Neural crest cell (in vitro differentiated cells): ENCODE results near the gene KLHL40. TPM values are rescaled to one million over a fixed set of nuclear protein-coding genes. Genes with fewer than 3 reads are reported as not detected.

ENCODE experiments used
- DNase-seq: peaks from one replicate; pipeline ENCODE4 v3.0.0; 2021; ENCODE audit warnings: low read depth, mixed read lengths, low spot score
- H3K27ac Mint-ChIP-seq: one replicate; pipeline ENCODE4 v1.8.0; 2021; ENCODE audit warnings: mild to moderate bottlenecking, mixed read lengths; ENCODE audit not compliant: unreplicated experiment
- H3K27me3 Mint-ChIP-seq: 2 replicates; pipeline ENCODE4 v1.8.0; 2021; ENCODE audit warnings: low read depth, mild to moderate bottlenecking, mixed read lengths
- H3K36me3 Mint-ChIP-seq: 2 replicates; pipeline ENCODE4 v1.8.0; 2021; ENCODE audit warnings: low read depth, mild to moderate bottlenecking, mixed read lengths
- H3K4me1 Mint-ChIP-seq: 2 replicates; pipeline ENCODE4 v1.8.0; 2021; ENCODE audit warnings: mixed read lengths
- H3K4me3 Mint-ChIP-seq: one replicate; pipeline ENCODE4 v1.8.0; 2021; ENCODE audit warnings: mild to moderate bottlenecking, mixed read lengths
- H3K9me3 Mint-ChIP-seq: 2 replicates; pipeline ENCODE4 v1.8.0; 2021; ENCODE audit warnings: mixed read lengths
- CTCF ChIP-seq: fragments of 200-600 bp; sonication (generic); conservative IDR thresholded peaks from 2 replicates; pipeline ENCODE4 v1.5.0; 2021; ENCODE audit warnings: antibody characterized with exemption, mild to moderate bottlenecking
- total RNA-seq: library from RNA; stranded (reverse); gene quantifications from 2 replicates; pipeline ENCODE4 v1.2.1, GENCODE V29; 2021

Gene KLHL40
- total RNA-seq, 1 donor from 2014 or later, result not detected

DNA sequence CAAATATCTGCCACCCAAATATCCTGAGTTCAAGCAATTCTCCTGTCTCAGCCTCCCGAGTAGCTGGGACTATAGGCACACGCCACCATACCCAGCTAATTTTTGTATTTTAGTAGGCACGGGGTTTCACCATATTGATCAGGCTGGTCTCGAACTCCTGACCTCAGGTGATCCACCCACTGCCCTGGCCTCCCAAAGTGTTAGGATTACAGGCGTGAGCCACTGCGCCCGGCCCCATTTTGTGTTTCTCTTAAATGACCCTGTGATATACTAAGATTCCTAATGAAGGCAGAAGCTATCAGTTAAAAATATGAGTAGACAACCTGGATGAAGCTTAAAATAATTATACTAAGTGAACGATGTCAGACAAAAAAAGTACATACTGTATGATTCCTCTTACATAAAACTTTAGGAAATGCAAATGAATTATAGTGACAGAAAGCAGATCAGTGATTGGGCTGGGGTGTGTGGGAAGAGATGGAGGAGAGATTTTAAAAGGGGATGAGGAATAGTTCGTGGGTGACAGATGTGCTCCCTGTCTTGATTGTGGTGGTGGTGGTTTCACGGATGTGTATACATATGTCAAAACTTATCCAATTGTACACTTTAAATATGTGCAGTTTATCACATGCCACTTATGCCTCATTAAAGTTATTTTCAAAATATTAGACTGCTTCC lies 3.8 kb upstream of the KLHL40 start:
- Mint-ChIP-seq H3K9me3 (peaks cover 1% of the 10 kb centered on the region), H3K4me1 (no peaks in the 10 kb centered on the region), H3K36me3 (no peaks in the 10 kb centered on the region), H3K4me3 (no peak overlapping the region), H3K27me3 (no peaks in the 10 kb centered on the region), H3K27ac (no peak overlapping the region)
- no peak for TF ChIP-seq CTCF
- DNase-seq, result no peak

DNA sequence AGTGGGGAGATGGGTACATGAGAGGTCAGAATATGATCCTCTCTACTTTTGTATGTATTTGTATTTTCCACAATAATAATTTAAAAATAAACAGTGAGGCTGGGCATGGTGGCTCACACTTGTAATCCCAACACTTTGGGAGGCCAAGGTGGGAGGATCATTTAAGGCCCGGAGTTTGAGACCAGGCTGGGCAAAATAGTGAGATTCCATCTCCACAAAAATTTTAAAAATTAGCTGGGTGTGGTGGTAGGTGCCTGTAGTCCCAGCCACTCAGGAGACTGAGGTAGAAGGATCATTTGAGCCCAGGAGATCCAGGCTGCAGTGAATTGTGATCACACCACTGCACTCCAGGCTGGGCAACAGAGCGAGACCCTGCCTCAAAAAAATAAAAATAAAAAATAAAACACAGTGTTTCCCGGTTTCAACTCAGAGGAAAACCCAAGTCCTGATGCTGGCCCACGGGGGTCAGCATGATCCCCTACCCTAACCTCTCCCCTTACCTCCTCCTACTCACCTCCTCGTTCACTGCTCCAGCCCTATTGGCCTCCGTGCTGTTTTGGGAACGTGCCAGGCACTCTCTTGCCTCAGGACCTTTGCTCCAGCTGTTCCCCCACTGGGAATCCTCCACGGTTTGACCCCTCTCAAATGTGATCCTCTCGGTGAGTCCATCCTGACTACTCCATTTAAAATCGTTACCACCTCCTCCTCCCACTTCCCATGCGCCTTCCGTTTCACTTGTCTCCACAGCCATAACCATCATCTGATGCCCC lies 2.9 kb upstream of the KLHL40 start:
- Mint-ChIP-seq H3K36me3 (no peaks in the 10 kb centered on the region), H3K27ac (no peak overlapping the region), H3K9me3 (no peaks in the 10 kb centered on the region), H3K4me1 (no peaks in the 10 kb centered on the region), H3K27me3 (no peaks in the 10 kb centered on the region), H3K4me3 (no peak overlapping the region)
- TF ChIP-seq CTCF, result no peak
- DNase-seq, result no peak

- H3K9me3 Mint-ChIP-seq, result no peaks in the 10 kb centered on the region
- DNase-seq, result no peak
- H3K4me3 Mint-ChIP-seq, result no peak overlapping the region
- no peaks in the 10 kb centered on the region for H3K27me3 Mint-ChIP-seq
- H3K4me1 Mint-ChIP-seq, result no peaks in the 10 kb centered on the region
- no peaks in the 10 kb centered on the region for H3K36me3 Mint-ChIP-seq
- H3K27ac Mint-ChIP-seq, result no peak overlapping the region
- no peak for TF ChIP-seq CTCF
These were observed 1.3 kb upstream of the KLHL40 start for GRCh38 chr3:42683875-42684598.

DNA sequence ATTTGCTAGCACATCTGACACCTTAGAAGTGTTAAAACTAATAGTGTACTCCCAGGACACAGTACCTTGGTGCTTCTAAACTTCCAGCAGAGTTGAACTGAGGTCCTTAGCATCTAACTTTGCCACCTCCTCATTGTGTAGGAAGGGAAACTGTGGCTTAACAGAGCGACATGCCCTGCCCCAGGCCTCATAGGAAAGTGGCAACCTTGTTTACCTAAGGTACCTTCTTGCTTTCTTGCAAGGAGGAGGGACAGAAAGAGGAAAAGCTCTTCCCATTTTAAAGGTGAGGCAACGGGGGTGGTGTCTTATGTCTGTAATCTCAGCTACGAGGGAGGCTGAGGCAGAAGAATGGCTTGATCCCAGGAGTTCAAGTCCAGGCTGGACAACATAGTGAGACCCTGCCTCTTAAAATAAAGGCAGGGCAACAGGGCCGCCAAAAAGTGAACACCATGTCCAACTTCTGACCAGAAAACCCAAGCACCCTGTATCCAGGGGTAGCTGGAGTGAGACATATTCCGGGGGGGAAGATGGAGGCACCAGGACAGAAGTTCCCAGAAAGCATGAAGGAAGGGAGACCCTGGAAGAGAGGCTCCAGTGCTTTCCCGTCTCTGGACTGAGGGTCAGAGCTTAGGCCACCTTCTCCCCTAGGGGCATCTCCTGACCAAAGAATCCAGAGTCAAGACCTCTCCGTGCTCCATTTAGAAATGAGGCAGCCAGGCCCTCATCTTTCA lies 540 bp upstream of the KLHL40 start:
- Mint-ChIP-seq H3K9me3 (no peaks in the 10 kb centered on the region), H3K4me1 (no peaks in the 10 kb centered on the region), H3K27me3 (no peaks in the 10 kb centered on the region), H3K4me3 (no peak overlapping the region), H3K36me3 (no peaks in the 10 kb centered on the region), H3K27ac (no peak overlapping the region)
- TF ChIP-seq CTCF, result no peak
- DNase-seq, result no peak
